Panc1 (cell line): Measurements from ENCODE around the gene TNFRSF21. TPM values are rescaled to one million over a fixed set of nuclear protein-coding genes. Genes with fewer than 3 reads are reported as not detected.
"Not testable (repeated sequence)": the region's sequence is repeated elsewhere in the genome, so short reads cannot be mapped to it uniquely, and the experiment has no call there.

ENCODE experiments used
- ATAC-seq: fragments of 200-7000 bp; cut with Tn5 transposase; 2 replicates; pipeline ENCODE4 v1.9.1; 2020; ENCODE audit warnings: mild to moderate bottlenecking, moderate library complexity
- BruUV-seq: library from RNA; stranded (reverse); fragments of 400-500 nt; replicated peaks from 2 replicates; lab custom pipeline; 2021; lab: Mats Ljungman, UMichigan
- CTCF ChIA-PET: fragments of 300-600 bp; sonication (Branson Sonifier 250); formaldehyde crosslinking; loops from one replicate; lab custom pipeline; 2022; ENCODE audit warnings: antibody characterized with exemption; lab: Charles Lee
- POLR2A ChIA-PET: fragments of 300-600 bp; sonication (Branson Sonifier 250); formaldehyde crosslinking; loops from one replicate; lab custom pipeline; 2022; ENCODE audit warnings: antibody characterized with exemption; lab: Charles Lee
- DNase-seq: peaks from one replicate; pipeline ENCODE4 v3.0.0-alpha.2; 2010; ENCODE audit warnings: low read depth, low spot score
- H3K27ac ChIP-seq: 2 replicates; pipeline ENCODE4 v1.5.1; 2011; ENCODE audit warnings: mild to moderate bottlenecking, low read length, inconsistent platforms
- H3K27me3 ChIP-seq: fragments of 200-500 bp; sonication (Bioruptor generic); 2 replicates; pipeline ENCODE4 v1.6.0; 2014; ENCODE audit warnings: low read length, inconsistent platforms; ENCODE audit not compliant: control insufficient read depth, insufficient read depth
- H3K36me3 ChIP-seq: fragments of 200-500 bp; sonication (Bioruptor generic); 2 replicates; pipeline ENCODE4 v1.5.1; 2014; ENCODE audit warnings: inconsistent platforms, mild to moderate bottlenecking, low read length, moderate library complexity; ENCODE audit not compliant: control insufficient read depth, insufficient read depth
- H3K4me1 ChIP-seq: 2 replicates; pipeline ENCODE4 v1.5.1; 2011; ENCODE audit warnings: inconsistent platforms, mild to moderate bottlenecking, low read length, moderate library complexity; ENCODE audit not compliant: control insufficient read depth, insufficient read depth
- H3K4me3 ChIP-seq, 2 experiments: 2 replicates each; pipeline ENCODE4 v1.5.1; 2011 to 2012; ENCODE audit warnings: low read depth in 2 of 2, low read length in 2 of 2, mild to moderate bottlenecking in 2 of 2, inconsistent platforms in 1 of 2, moderate library complexity in 1 of 2
- H3K9me3 ChIP-seq: fragments of 200-500 bp; sonication (Bioruptor generic); 2 replicates; pipeline ENCODE4 v1.5.1; 2014; ENCODE audit warnings: low read depth, mild to moderate bottlenecking, inconsistent platforms, low read length, moderate library complexity; ENCODE audit not compliant: control insufficient read depth, insufficient read depth
- POLR2AphosphoS5 ChIP-seq: IDR thresholded peaks from 2 replicates; pipeline ENCODE4 v1.6.1; 2012; ENCODE audit warnings: mild to moderate bottlenecking, low read depth, low read length, moderate library complexity
- REST ChIP-seq, 2 experiments: IDR thresholded peaks; 2 replicates each; pipeline ENCODE4 v1.6.1; 2011 to 2012; ENCODE audit warnings: low read depth in 2 of 2, control low read depth in 1 of 2, low read length in 1 of 2, mild to moderate bottlenecking in 1 of 2, moderate library complexity in 1 of 2; ENCODE audit not compliant: insufficient read depth in 1 of 2
- SIN3A ChIP-seq: IDR thresholded peaks from 2 replicates; pipeline ENCODE4 v1.6.1; 2012; ENCODE audit warnings: low read depth, mild to moderate bottlenecking, low read length, moderate library complexity, borderline replicate concordance; ENCODE audit not compliant: insufficient read depth
- TCF7L2 ChIP-seq: IDR thresholded peaks from 2 replicates; pipeline ENCODE4 v1.6.1; 2011; ENCODE audit warnings: mild to moderate bottlenecking, low read depth, low read length, inconsistent platforms
- in situ Hi-C: cut with HindIII; loops from 2 replicates; pipeline ENCODE4 v1.10.0; 2016; ENCODE audit warnings: low sequenced_read_pairs, low pct_unique_long_range_greater_than_20kb
- intact Hi-C: fragments of 100-400 bp; cut with micrococcal nuclease; formaldehyde crosslinking; loops from one replicate; pipeline ENCODE4 v1.10.0; 2022; ENCODE audit not compliant: unreplicated experiment
- total RNA-seq: library from RNA; stranded (reverse); gene quantifications from one replicate; pipeline ENCODE4 v1.2.1, GENCODE V29; 2021; ENCODE audit not compliant: unreplicated experiment
- TF ChIP-seq, protein P1 (sequence below): fragments of 450-650 bp; IDR thresholded peaks from 2 replicates; pipeline ENCODE4 v1.5.1; 2017; ENCODE audit warnings: mild to moderate bottlenecking

Gene TNFRSF21
- total RNA-seq, 1 experiment from 2014 or later, result 76.0 TPM

DNA sequence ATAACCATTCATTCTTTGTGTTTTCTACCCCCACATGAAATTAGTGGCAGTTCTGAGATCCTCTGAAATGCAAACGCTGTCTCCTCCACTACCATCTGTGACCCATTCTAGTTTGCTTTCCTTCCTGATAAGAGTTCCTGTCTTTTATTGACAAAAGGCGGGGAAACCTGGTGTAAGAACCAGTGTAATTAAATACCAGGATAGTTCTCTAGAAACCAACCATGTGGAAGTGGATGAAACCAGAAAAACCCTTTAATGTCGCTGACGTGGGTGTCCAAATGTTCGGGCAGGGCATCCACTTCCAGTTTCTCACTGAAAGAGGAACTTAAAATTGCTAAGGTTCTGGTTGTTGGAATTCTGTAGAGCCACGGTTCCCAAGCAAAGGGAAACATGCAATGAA is 79.1 kb downstream of the TNFRSF21 start:
- ChIA-PET POLR2A (no interaction called here), CTCF (interaction anchor here (0.6 kb wide), 1 partner anchor 137 kb away, joined by 3 read pairs; no protein-coding TSS in a partner anchor)
- intact Hi-C loops (no loop called here), in situ Hi-C loops (no loop called here)
- no peaks in the 10 kb centered on the region for H3K27me3 ChIP-seq
- no TSS peak for BruUV-seq
- peaks cover under 1% of the 10 kb centered on the region; the same call in 1 of the 2 replicates for H3K4me1 ChIP-seq
- TF ChIP-seq, protein P1, sequence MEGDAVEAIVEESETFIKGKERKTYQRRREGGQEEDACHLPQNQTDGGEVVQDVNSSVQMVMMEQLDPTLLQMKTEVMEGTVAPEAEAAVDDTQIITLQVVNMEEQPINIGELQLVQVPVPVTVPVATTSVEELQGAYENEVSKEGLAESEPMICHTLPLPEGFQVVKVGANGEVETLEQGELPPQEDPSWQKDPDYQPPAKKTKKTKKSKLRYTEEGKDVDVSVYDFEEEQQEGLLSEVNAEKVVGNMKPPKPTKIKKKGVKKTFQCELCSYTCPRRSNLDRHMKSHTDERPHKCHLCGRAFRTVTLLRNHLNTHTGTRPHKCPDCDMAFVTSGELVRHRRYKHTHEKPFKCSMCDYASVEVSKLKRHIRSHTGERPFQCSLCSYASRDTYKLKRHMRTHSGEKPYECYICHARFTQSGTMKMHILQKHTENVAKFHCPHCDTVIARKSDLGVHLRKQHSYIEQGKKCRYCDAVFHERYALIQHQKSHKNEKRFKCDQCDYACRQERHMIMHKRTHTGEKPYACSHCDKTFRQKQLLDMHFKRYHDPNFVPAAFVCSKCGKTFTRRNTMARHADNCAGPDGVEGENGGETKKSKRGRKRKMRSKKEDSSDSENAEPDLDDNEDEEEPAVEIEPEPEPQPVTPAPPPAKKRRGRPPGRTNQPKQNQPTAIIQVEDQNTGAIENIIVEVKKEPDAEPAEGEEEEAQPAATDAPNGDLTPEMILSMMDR, result no peak
- TF ChIP-seq TCF7L2 (no peak), POLR2AphosphoS5 (no peak), REST (IDR thresholded peaks at IDR 0.05; ENCODE audit: insufficient read depth in 1 of 2, low read depth in 2 of 2, low read length in 1 of 2) (no peak)
- ATAC-seq (no peak), DNase-seq (no peak)
- no peak overlapping the region for H3K4me3 ChIP-seq
- H3K27ac ChIP-seq, result no peak overlapping the region
- H3K9me3 ChIP-seq, result no peaks in the 10 kb centered on the region
- H3K36me3 ChIP-seq, result 0 out of 2 replicates have a peak, but pooled peaks cover 2% of the 10 kb centered on the region

DNA sequence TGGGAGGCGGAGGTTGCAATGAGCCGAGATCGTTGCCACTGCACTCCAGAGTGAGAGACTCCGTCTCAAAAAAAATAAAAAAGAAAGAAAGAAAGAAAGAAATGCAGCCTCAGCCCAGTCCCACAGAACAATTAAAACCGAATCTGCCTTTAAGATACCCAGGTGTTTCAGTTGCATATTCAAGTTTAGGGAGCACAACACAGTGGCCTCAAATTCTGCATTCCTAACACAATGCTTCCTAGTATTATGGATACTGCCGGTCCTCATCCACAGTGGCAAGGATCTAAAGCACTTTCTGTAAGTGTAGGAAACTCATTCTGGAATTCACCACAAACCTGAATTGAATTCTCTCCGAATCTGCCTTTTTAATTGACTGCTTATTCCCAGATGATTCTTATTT is 80.5 kb downstream of the TNFRSF21 start:
- Histone ChIP-seq H3K36me3 (0 out of 2 replicates have a peak, but pooled peaks cover 2% of the 10 kb centered on the region), H3K27ac (no peak overlapping the region), H3K4me1 (no peaks in the 10 kb centered on the region), H3K4me3 (no peak overlapping the region), H3K9me3 (no peaks in the 10 kb centered on the region), H3K27me3 (no peaks in the 10 kb centered on the region)
- TF ChIP-seq REST (IDR thresholded peaks at IDR 0.05; ENCODE audit: insufficient read depth in 1 of 2, low read depth in 2 of 2, low read length in 1 of 2), result no peak
- TF ChIP-seq, protein P1, result no peak
- no peak for TF ChIP-seq SIN3A
- no peak for TF ChIP-seq POLR2AphosphoS5
- TF ChIP-seq TCF7L2, result no peak
- ChIA-PET CTCF (no interaction called here), POLR2A (interaction anchor here (0.5 kb wide), 1 partner anchor 18 kb away, joined by 3 read pairs; no protein-coding TSS in a partner anchor)
- intact Hi-C loops, result no loop called here
- in situ Hi-C loops, result no loop called here
- ATAC-seq (no peak), DNase-seq (no peak)
- BruUV-seq, result no TSS peak

DNA sequence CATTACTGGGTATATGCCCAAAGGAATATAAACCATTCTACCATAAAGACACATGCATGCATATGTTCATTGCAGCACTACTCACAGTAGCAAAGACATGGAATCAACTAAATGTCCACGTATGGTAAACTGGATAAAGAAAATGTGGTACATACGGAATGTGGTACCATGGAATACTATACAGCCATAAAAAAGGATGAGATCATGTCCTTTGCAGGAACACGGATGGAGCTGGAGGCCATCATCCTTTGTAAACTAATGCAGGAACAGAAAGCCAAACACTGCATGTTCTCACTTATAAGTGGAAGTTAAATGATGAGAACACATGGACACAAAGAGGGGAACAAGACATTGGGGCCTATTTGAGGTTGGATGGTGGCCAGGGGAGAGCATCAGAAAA is 81.6 kb downstream of the TNFRSF21 start:
- H3K4me3 ChIP-seq, CTCF ChIA-PET, BruUV-seq, H3K9me3 ChIP-seq, H3K27me3 ChIP-seq, ATAC-seq, H3K27ac ChIP-seq, DNase-seq, H3K36me3 ChIP-seq, in situ Hi-C loops, POLR2A ChIA-PET, intact Hi-C loops, H3K4me1 ChIP-seq: not testable (repeated sequence)
